Caco-2 (cell line): Measurements from ENCODE around the gene AGK. TPM values are rescaled to one million over a fixed set of nuclear protein-coding genes. Genes with fewer than 3 reads are reported as not detected.

ENCODE experiments used
- BruUV-seq: library from RNA; stranded (reverse); fragments of 400-500 nt; replicated peaks from 2 replicates; lab custom pipeline; 2021; lab: Mats Ljungman, UMichigan
- CTCF ChIA-PET: fragments of 300-600 bp; sonication (Branson Sonifier 250); formaldehyde crosslinking; loops from one replicate; lab custom pipeline; 2022; ENCODE audit warnings: antibody characterized with exemption; lab: Charles Lee
- POLR2A ChIA-PET: fragments of 300-600 bp; sonication (Branson Sonifier 250); formaldehyde crosslinking; loops from one replicate; lab custom pipeline; 2022; ENCODE audit warnings: antibody characterized with exemption; lab: Charles Lee
- DNase-seq, 2 experiments: peaks; one replicate each; pipeline versions ENCODE4 v3.0.0 to v3.0.0-alpha.2; 2020 to 2022
- H3K27me3 ChIP-seq: replicated peaks from 2 replicates; pipeline ENCODE4 v1.6.0; 2011; ENCODE audit warnings: low read length; ENCODE audit not compliant: control insufficient read depth, insufficient read depth
- H3K36me3 ChIP-seq: 2 replicates; pipeline ENCODE4 v1.5.1; 2011; ENCODE audit warnings: low read length; ENCODE audit not compliant: control insufficient read depth, insufficient read depth
- H3K4me1 ChIP-seq: fragments of 250-450 bp; sonication (Bioruptor Pico); 2 replicates; pipeline ENCODE4 v1.5.1; 2020; ENCODE audit warnings: mild to moderate bottlenecking
- H3K4me3 ChIP-seq: 2 replicates; pipeline ENCODE4 v1.5.1; 2011; ENCODE audit warnings: low read depth, mild to moderate bottlenecking, control low read depth, low read length
- H3K9me3 ChIP-seq: fragments of 250-450 bp; sonication (Bioruptor Pico); 2 replicates; pipeline ENCODE4 v1.5.1; 2020; ENCODE audit warnings: mild to moderate bottlenecking, moderate library complexity
- H3K27ac Mint-ChIP-seq: one replicate; pipeline ENCODE4 v1.8.0; 2022; ENCODE audit warnings: mixed read lengths; ENCODE audit not compliant: unreplicated experiment
- H3K27me3 Mint-ChIP-seq: one replicate; pipeline ENCODE4 v1.8.0; 2022; ENCODE audit warnings: mixed read lengths; ENCODE audit not compliant: insufficient read depth, unreplicated experiment
- H3K36me3 Mint-ChIP-seq: one replicate; pipeline ENCODE4 v1.8.0; 2022; ENCODE audit warnings: mild to moderate bottlenecking, mixed read lengths; ENCODE audit not compliant: insufficient read depth, unreplicated experiment
- H3K4me1 Mint-ChIP-seq: one replicate; pipeline ENCODE4 v1.8.0; 2022; ENCODE audit warnings: low read depth, mixed read lengths; ENCODE audit not compliant: unreplicated experiment
- H3K4me3 Mint-ChIP-seq: one replicate; pipeline ENCODE4 v1.8.0; 2022; ENCODE audit warnings: mild to moderate bottlenecking, moderate library complexity, mixed read lengths; ENCODE audit not compliant: unreplicated experiment
- H3K9me3 Mint-ChIP-seq: one replicate; pipeline ENCODE4 v1.8.0; 2022; ENCODE audit warnings: mixed read lengths; ENCODE audit not compliant: unreplicated experiment
- CTCF ChIP-seq, 2 experiments: fragments of 200-600 bp in 1 of 2; IDR thresholded peaks; 1 replicate in 1 of 2; 2 replicates in 1 of 2; pipeline versions ENCODE4 v1.5.1 to v1.8.0; 2011 to 2022; ENCODE audit warnings: antibody characterized with exemption in 1 of 2, control low read depth in 1 of 2, inconsistent platforms in 1 of 2, low read depth in 1 of 2, low read length in 1 of 2, mild to moderate bottlenecking in 1 of 2, moderate library complexity in 1 of 2; ENCODE audit not compliant: insufficient read depth in 1 of 2, severe bottlenecking in 1 of 2, unreplicated experiment in 1 of 2
- intact Hi-C: fragments of 100-400 bp; cut with micrococcal nuclease; formaldehyde crosslinking; loops from one replicate; pipeline ENCODE4 v1.10.0; 2022; ENCODE audit not compliant: unreplicated experiment
- total RNA-seq: library from RNA; stranded (reverse); gene quantifications from 2 replicates; pipeline ENCODE4 v1.2.3, GENCODE V29; 2022

The AGK gene
- total RNA-seq, 1 experiment from 2014 or later = 32.3 TPM

- H3K27me3 Mint-ChIP-seq = no peaks in the 10 kb centered on the region
- DNase-seq = no peak
- TF ChIP-seq CTCF (IDR thresholded peaks at IDR 0.05; ENCODE audit: insufficient read depth in 1 of 2, low read depth in 1 of 2, low read length in 1 of 2, severe bottlenecking in 1 of 2, unreplicated experiment in 1 of 2) = no peak
- ChIA-PET POLR2A (no interaction called here), CTCF (no interaction called here)
- no peaks in the 10 kb centered on the region; the same call in 1 of the 2 replicates for H3K36me3 ChIP-seq
- no peak overlapping the region for H3K4me3 ChIP-seq
- no peaks in the 10 kb centered on the region for H3K9me3 Mint-ChIP-seq
- H3K36me3 Mint-ChIP-seq = no peaks in the 10 kb centered on the region
- no peak overlapping the region for H3K4me3 Mint-ChIP-seq
- intact Hi-C loops = no loop called here
- H3K4me1 ChIP-seq = peaks cover 5% of the 10 kb centered on the region; the same call in 1 of the 2 replicates
- peaks cover 15% of the 10 kb centered on the region for H3K4me1 Mint-ChIP-seq
- no peaks in the 10 kb centered on the region for H3K9me3 ChIP-seq
- H3K27me3 ChIP-seq = no peaks in the 10 kb centered on the region
- BruUV-seq = no TSS peak
- H3K27ac Mint-ChIP-seq = no peak overlapping the region
These were observed 145.1 kb downstream of the AGK start for GRCh38 chr7:141696348-141696747.

- Histone ChIP-seq H3K27me3 (no peaks in the 10 kb centered on the region), H3K4me1 (peaks cover 5% of the 10 kb centered on the region; the same call in 1 of the 2 replicates), H3K9me3 (no peaks in the 10 kb centered on the region), H3K36me3 (no peaks in the 10 kb centered on the region; the same call in 1 of the 2 replicates), H3K4me3 (no peak overlapping the region)
- DNase-seq = no peak
- intact Hi-C loops = no loop called here
- Mint-ChIP-seq H3K36me3 (no peaks in the 10 kb centered on the region), H3K4me1 (peaks cover 15% of the 10 kb centered on the region), H3K27ac (no peak overlapping the region), H3K4me3 (no peak overlapping the region), H3K9me3 (no peaks in the 10 kb centered on the region), H3K27me3 (no peaks in the 10 kb centered on the region)
- no TSS peak for BruUV-seq
- CTCF ChIA-PET = no interaction called here
- POLR2A ChIA-PET = no interaction called here
- no peak for TF ChIP-seq CTCF (IDR thresholded peaks at IDR 0.05; ENCODE audit: insufficient read depth in 1 of 2, low read depth in 1 of 2, low read length in 1 of 2, severe bottlenecking in 1 of 2, unreplicated experiment in 1 of 2)
These were observed 146.1 kb downstream of the AGK start for GRCh38 chr7:141697211-141697871.

- no peaks in the 10 kb centered on the region for H3K27me3 Mint-ChIP-seq
- H3K9me3 ChIP-seq = no peaks in the 10 kb centered on the region
- no peak overlapping the region for H3K4me3 ChIP-seq
- no peaks in the 10 kb centered on the region for H3K27me3 ChIP-seq
- H3K4me1 Mint-ChIP-seq = peaks cover 15% of the 10 kb centered on the region
- H3K36me3 Mint-ChIP-seq = no peaks in the 10 kb centered on the region
- no peaks in the 10 kb centered on the region for H3K9me3 Mint-ChIP-seq
- H3K4me3 Mint-ChIP-seq = no peak overlapping the region
- H3K27ac Mint-ChIP-seq = no peak overlapping the region
- peaks cover 15% of the 10 kb centered on the region for H3K4me1 ChIP-seq
- DNase-seq = no peak
- no peak for TF ChIP-seq CTCF (IDR thresholded peaks at IDR 0.05; ENCODE audit: insufficient read depth in 1 of 2, low read depth in 1 of 2, low read length in 1 of 2, severe bottlenecking in 1 of 2, unreplicated experiment in 1 of 2)
- ChIA-PET POLR2A (no interaction called here), CTCF (no interaction called here)
- intact Hi-C loops = no loop called here
- no TSS peak for BruUV-seq
- H3K36me3 ChIP-seq = no peaks in the 10 kb centered on the region; the same call in 1 of the 2 replicates
These were observed 147.2 kb downstream of the AGK start for GRCh38 chr7:141698247-141699015.
